Stomach (tissue), 9 donors: ENCODE data around the gene ZMIZ1. TPM values are rescaled to one million over a fixed set of nuclear protein-coding genes. Genes with fewer than 3 reads are reported as not detected.

Experiments
- DNase-seq, 2 donors: peaks; one replicate each; pipeline versions ENCODE4 v3.0.0 to v3.0.0-alpha.2; 2013 to 2019
- H3K27ac ChIP-seq, 5 donors: fragments of 200-600 bp in 4 of 5; sonication (generic) in 4 of 5; one replicate each; pipeline ENCODE4 v1.5.1; 2013 to 2019; ENCODE audit warnings: mild to moderate bottlenecking in 1 of 5, moderate library complexity in 1 of 5
- H3K27me3 ChIP-seq, 3 donors: fragments of 200-600 bp; sonication (generic); one replicate each; pipeline ENCODE4 v1.5.1; 2017 to 2019; ENCODE audit warnings: mixed run types in 1 of 3
- H3K36me3 ChIP-seq, 4 donors: fragments of 200-600 bp; sonication (generic); 1 replicate in 3 of 4; 2 replicates in 1 of 4; pipeline ENCODE4 v1.5.1; 2016 to 2019
- H3K4me1 ChIP-seq, 4 donors: fragments of 200-600 bp; sonication (generic); one replicate each; pipeline ENCODE4 v1.5.1; 2016 to 2019
- H3K4me3 ChIP-seq, 4 donors: fragments of 200-600 bp; sonication (generic) in 3 of 4; one replicate each; pipeline ENCODE4 v1.5.1; 2016 to 2019; ENCODE audit warnings: mild to moderate bottlenecking in 1 of 4
- H3K9me3 ChIP-seq, 4 donors: fragments of 200-600 bp; sonication (generic); one replicate each; pipeline ENCODE4 v1.5.1; 2016 to 2019
- EP300 ChIP-seq: sonication (generic); formaldehyde crosslinking; IDR thresholded peaks from one replicate; pipeline ENCODE4 v1.6.1; 2017; ENCODE audit warnings: antibody characterized with exemption
- POLR2A ChIP-seq, 4 donors: fragments of 450-650 bp; IDR thresholded peaks; one replicate each; pipeline ENCODE4 v1.6.1; 2016; ENCODE audit warnings: antibody characterized with exemption in 4 of 4, control low read depth in 2 of 4, mild to moderate bottlenecking in 1 of 4, moderate library complexity in 1 of 4
- POLR2AphosphoS5 ChIP-seq, 3 donors: sonication (generic); formaldehyde crosslinking; IDR thresholded peaks; one replicate each; pipeline ENCODE4 v1.6.1; 2016; ENCODE audit warnings: antibody characterized with exemption in 3 of 3
- WGBS, 5 donors: extraction: QIAGEN DNeasy Blood & Tissue Kit in 3 of 5; methylation state at CpG; one replicate each; pipeline versions ENCODE4 v1.1.5 to v1.1.7; 2013 to 2018; 5-methylcytosine and 5-hydroxymethylcytosine counted together
- intact Hi-C: fragments of 100-400 bp; cut with DNase I; formaldehyde crosslinking; loops from one replicate; pipeline ENCODE4 v1.15.1; 2023; ENCODE audit warnings: low total_unique reads
- polyA plus RNA-seq, 3 donors: library from polyadenylated mRNA; stranded (reverse); fragments of 200-250 nt; gene quantifications; one replicate each; pipeline ENCODE4 v1.2.3, GENCODE V29; 2013
- total RNA-seq, 5 donors: library from RNA; depleted of rRNA; stranded (reverse); fragments of >200 nt; gene quantifications; one replicate each; pipeline versions ENCODE4 v1.1.0 to v1.2.3, GENCODE V29; 2014 to 2016
- TF ChIP-seq, protein P1 (sequence below), 7 experiments: fragments of 450-650 bp in 4 of 7; fragments of 200-600 bp in 3 of 7; sonication (generic) in 3 of 7; IDR thresholded peaks; one replicate each; pipeline ENCODE4 v1.5.1; 2016 to 2019; ENCODE audit warnings: antibody characterized with exemption in 7 of 7, control low read depth in 2 of 7, mild to moderate bottlenecking in 1 of 7
- donor health status: healthy with polysubstance abuse.
- donor health status: Bipolar disorder and iron deficiency.
- donor health status: healthy.

Gene ZMIZ1
- total and polyA plus RNA-seq, 8 donors = 17.7 to 103 (median 26.3) TPM

DNA sequence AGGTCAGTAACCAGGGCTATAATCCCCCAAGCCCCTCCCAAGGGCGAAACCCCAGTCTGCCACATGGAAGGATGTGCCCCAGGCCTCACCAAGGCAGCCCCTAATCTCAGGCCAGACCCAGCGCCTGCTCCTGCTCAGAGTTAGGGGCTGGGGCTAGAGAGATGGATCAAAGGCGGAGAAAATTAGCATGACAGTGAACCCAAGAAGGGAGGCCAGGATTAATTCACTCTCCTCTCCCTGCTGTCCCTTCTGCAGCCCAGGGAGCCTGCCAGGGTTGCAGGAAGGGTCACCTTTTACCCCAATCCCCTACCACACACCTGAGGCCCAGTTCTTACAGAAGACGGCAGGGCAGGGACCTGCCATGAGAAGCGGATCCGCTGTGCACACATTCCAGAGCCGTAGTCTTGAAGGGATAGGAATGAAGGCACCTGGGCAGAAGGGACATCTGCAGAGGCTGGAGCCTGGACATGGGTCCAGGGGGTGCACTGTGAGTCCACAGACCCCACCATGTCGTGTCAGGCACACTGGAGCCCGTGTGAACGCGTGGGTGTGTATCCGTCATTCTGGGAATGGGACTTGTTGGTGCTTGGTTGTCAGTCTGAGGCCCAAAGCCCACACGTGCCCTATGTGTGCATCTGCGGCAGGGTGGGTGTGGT is 11.9 kb upstream of the ZMIZ1 start:
- Histone ChIP-seq H3K4me1 (peaks cover 47 to 85% (median 63%) of the 10 kb centered on the region in 4 donors), H3K27ac (peak overlapping the region in 3 of 5 donors; percentile 70 to 85 (median 79)), H3K27me3 (no peaks in the 10 kb centered on the region), H3K9me3 (no peaks in the 10 kb centered on the region), H3K36me3 (no peaks in the 10 kb centered on the region), H3K4me3 (no peak overlapping the region)
- TF ChIP-seq, protein P1, sequence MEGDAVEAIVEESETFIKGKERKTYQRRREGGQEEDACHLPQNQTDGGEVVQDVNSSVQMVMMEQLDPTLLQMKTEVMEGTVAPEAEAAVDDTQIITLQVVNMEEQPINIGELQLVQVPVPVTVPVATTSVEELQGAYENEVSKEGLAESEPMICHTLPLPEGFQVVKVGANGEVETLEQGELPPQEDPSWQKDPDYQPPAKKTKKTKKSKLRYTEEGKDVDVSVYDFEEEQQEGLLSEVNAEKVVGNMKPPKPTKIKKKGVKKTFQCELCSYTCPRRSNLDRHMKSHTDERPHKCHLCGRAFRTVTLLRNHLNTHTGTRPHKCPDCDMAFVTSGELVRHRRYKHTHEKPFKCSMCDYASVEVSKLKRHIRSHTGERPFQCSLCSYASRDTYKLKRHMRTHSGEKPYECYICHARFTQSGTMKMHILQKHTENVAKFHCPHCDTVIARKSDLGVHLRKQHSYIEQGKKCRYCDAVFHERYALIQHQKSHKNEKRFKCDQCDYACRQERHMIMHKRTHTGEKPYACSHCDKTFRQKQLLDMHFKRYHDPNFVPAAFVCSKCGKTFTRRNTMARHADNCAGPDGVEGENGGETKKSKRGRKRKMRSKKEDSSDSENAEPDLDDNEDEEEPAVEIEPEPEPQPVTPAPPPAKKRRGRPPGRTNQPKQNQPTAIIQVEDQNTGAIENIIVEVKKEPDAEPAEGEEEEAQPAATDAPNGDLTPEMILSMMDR (IDR thresholded peaks at IDR 0.05) = no peak
- TF ChIP-seq POLR2A (IDR thresholded peaks at IDR 0.05) (no peak), EP300 (no peak), POLR2AphosphoS5 (IDR thresholded peaks at IDR 0.05) (no peak)
- 81 to 90% (median 89%) methylated on average over 13 to 14 of the region's 14 CpGs for WGBS, 5 donors
- DNase-seq = no peak
- intact Hi-C loops = no loop called here

DNA sequence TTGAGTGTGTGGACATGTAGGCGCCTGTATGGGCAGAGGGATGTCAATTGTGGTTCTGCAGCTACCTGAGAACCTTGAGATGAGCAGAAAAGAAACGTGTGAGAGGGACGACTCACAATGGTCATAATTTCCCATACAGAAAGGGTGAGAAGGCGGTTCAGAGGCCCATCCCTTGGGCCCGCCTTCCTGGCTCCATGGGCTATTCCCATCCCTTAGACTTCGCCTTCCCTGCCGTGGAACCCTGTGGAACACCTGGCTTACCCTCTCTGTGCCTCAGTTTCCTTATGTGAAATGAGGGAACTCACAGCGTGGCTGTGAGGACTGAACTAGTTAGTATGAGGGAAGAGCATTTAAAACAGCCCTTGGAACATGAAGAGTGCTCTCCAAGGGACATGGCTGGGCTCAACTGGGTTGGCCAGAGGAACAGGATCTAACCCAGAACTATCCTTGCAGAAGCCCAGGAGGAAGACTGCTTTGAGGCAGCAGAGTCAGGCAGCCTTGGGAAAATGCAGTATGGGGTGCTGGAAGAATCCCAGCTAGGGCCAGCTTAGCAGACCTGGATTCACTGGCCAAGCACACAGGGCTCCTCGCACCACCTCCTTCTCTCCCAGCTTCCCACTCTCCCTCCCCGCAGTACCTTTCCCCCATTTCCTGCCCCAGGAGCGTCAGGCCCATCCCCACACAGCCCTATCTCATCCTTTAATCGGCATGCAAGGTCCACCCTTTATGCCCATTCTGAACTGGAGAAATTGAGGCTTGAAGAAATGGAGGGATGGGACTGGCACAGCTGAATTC is 11.1 kb upstream of the ZMIZ1 start:
- no peaks in the 10 kb centered on the region for H3K27me3 ChIP-seq
- H3K4me1 ChIP-seq = peaks cover 41 to 85% (median 65%) of the 10 kb centered on the region in 4 donors
- no peaks in the 10 kb centered on the region for H3K9me3 ChIP-seq
- no peak overlapping the region for H3K4me3 ChIP-seq
- TF ChIP-seq POLR2A (IDR thresholded peaks at IDR 0.05) (no peak), EP300 (no peak), POLR2AphosphoS5 (IDR thresholded peaks at IDR 0.05) (no peak)
- TF ChIP-seq, protein P1 (IDR thresholded peaks at IDR 0.05) = no peak
- WGBS, 5 donors = 64 to 80% (median 72%) methylated on average over 12 of the region's 12 CpGs
- H3K36me3 ChIP-seq = no peaks in the 10 kb centered on the region
- DNase-seq = peak in 1 of 2 donors; percentile 23
- intact Hi-C loops = no loop called here
- H3K27ac ChIP-seq = peak overlapping the region in 4 of 5 donors; percentile 85 to 87 (median 86)

DNA sequence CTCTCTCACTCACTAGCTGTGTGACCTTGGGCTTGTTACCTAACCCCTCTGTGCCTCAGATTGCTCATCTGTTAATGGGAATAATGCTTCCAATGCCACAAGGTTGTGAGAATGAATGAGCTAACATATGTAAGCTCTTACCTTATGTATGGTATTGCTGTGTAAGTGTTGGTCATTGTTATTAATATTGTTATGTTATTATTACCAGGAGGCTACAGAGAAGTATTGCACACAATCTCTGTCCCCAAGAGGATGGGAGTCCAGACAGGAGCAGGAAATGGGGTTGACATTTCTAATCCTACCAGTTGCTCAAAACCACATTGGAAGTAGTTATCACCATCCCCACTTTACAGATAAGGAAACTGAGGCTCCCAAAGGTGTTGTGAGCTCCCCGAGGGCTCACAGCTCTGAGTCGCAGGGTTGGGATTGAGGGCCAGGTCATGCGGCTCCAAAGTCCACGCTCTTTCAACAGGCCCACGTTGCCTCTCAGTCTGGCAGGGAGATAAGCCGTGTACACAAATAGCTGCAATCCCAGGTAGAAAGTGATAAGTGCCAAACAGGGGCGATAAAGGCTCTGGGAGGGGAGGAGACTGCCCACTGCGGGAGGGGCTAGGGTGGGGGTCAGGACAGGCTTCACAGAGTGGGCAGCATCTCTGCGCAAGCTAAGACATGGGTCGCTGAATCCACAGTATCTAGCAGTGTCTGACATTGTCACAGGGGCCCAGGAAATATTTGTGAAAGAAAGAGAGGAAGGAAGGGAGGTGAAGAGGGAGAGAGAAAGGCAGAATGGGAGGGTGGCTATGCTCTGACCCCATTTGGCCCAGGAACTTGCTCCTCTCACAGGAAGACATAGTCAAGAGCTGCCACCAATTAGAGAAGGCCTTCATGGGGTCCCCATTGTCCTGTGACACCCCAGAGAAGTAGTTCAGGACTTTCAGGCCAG is 9.6 kb upstream of the ZMIZ1 start:
- Histone ChIP-seq H3K27ac (peak overlapping the region; percentile 85 to 92 (median 86)), H3K4me3 (no peak overlapping the region), H3K4me1 (peaks cover 48 to 91% (median 69%) of the 10 kb centered on the region in 4 donors), H3K27me3 (no peaks in the 10 kb centered on the region), H3K36me3 (no peaks in the 10 kb centered on the region), H3K9me3 (no peaks in the 10 kb centered on the region)
- peak; percentile 32 to 87 (median 59) for TF ChIP-seq POLR2AphosphoS5 (IDR thresholded peaks at IDR 0.05)
- TF ChIP-seq, protein P1 (IDR thresholded peaks at IDR 0.05) = no peak
- peak; percentile 87 to 94 for DNase-seq
- intact Hi-C loops = no loop called here
- 33 to 69% (median 49%) methylated on average over 10 of the region's 10 CpGs for WGBS, 5 donors

DNA sequence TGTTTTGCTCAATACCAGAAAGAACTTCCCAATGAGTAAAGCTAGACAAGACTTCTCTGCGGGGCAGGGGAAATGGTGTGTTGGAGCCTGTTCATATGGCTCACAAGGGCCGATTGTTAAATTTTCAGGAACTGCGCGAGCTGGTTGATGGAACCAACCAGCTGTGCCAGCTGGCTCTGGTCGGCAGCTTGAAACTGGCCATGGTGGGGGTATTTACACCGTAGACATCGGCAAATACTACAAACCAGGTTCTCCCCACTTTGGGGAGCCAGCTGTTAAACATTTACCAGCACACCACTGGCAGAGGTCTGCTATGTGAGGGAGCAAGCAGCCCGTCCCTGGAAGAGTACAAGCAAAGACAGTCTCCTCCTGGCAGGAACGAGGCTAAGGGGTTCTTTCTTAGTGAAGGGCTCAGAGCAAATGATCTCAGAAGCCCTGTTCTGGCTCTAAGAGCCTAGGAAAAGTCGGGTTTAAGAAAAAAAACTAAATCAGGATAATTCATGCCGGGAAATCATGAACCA is 8.8 kb upstream of the ZMIZ1 start:
- 28 to 51% (median 33%) methylated on average over 11 of the region's 11 CpGs for whole genome bisulfite sequencing, 5 donors
- Histone ChIP-seq H3K9me3 (no peaks in the 10 kb centered on the region), H3K27ac (peak overlapping the region; percentile 85 to 92 (median 86)), H3K27me3 (no peaks in the 10 kb centered on the region), H3K4me3 (no peak overlapping the region), H3K36me3 (no peaks in the 10 kb centered on the region), H3K4me1 (peaks cover 48 to 89% (median 69%) of the 10 kb centered on the region in 4 donors)
- intact Hi-C loops = no loop called here
- DNase-seq = peak; percentile 72 to 88
- TF ChIP-seq POLR2AphosphoS5 (IDR thresholded peaks at IDR 0.05) (peak in 2 of 3 donors; percentile 32 to 56), POLR2A (IDR thresholded peaks at IDR 0.05) (no peak)
